ENCODE results near the gene GDF2. TPM values are rescaled to one million over a fixed set of nuclear protein-coding genes. Genes with fewer than 3 reads are reported as not detected.

Gene GDF2
- total RNA-seq, 1 donor from 2014 or later: not detected

DNA sequence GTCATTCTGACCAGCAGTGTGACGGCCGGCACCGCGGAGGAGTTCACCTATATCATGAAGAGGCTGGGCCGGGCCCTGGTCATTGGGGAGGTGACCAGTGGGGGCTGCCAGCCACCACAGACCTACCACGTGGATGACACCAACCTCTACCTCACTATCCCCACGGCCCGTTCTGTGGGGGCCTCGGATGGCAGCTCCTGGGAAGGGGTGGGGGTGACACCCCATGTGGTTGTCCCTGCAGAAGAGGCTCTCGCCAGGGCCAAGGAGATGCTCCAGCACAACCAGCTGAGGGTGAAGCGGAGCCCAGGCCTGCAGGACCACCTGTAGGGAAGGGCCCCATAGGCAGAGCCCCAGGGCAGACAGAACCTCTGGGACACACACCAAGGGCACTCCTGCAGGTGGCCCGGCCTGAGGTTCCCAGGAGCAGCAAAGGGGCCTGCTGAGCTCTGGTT is 34.9 kb downstream of the GDF2 start:
- Mint-ChIP-seq H3K27me3 (ENCODE audit: low read depth) (peaks cover 2% of the 10 kb centered on the region), H3K36me3 (no peaks in the 10 kb centered on the region), H3K27ac (no peak overlapping the region)

DNA sequence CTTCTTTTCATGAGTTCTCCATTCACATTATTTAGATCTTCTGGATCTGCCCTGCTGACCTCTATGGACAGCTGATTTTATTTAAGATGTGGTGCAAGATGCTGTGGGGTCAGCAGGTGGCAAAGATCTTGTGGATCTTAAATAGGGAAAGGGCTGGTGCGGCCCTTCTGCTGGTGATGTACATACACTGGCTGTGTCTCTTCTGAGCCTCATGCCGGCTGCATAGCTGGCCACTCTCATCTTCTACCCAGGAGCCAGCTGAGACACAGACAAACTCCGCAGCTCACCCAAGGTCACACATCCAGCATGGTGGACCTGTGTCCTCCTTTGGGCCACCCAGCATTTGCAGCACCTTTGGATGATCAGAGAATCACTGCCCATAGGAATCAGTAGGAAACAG is 35.7 kb downstream of the GDF2 start:
- TF ChIP-seq, protein P1, sequence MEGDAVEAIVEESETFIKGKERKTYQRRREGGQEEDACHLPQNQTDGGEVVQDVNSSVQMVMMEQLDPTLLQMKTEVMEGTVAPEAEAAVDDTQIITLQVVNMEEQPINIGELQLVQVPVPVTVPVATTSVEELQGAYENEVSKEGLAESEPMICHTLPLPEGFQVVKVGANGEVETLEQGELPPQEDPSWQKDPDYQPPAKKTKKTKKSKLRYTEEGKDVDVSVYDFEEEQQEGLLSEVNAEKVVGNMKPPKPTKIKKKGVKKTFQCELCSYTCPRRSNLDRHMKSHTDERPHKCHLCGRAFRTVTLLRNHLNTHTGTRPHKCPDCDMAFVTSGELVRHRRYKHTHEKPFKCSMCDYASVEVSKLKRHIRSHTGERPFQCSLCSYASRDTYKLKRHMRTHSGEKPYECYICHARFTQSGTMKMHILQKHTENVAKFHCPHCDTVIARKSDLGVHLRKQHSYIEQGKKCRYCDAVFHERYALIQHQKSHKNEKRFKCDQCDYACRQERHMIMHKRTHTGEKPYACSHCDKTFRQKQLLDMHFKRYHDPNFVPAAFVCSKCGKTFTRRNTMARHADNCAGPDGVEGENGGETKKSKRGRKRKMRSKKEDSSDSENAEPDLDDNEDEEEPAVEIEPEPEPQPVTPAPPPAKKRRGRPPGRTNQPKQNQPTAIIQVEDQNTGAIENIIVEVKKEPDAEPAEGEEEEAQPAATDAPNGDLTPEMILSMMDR (IDR thresholded peaks at IDR 0.05; ENCODE audit: unreplicated experiment): no peak
- no peak overlapping the region for H3K27ac Mint-ChIP-seq
- no peaks in the 10 kb centered on the region for H3K9me3 Mint-ChIP-seq
- DNase-seq (ENCODE audit: low spot score in 2 of 2, unreplicated experiment in 2 of 2): no peak
- no peak overlapping the region for H3K4me3 Mint-ChIP-seq
- no peaks in the 10 kb centered on the region for H3K4me1 Mint-ChIP-seq
- no peaks in the 10 kb centered on the region for H3K27me3 Mint-ChIP-seq (ENCODE audit: low read depth)
- no peaks in the 10 kb centered on the region for H3K36me3 Mint-ChIP-seq

More for the DNA sequence above, 34.9 kb downstream of the GDF2 start:
- TF ChIP-seq, protein P1 (IDR thresholded peaks at IDR 0.05; ENCODE audit: unreplicated experiment): no peak
- Mint-ChIP-seq H3K4me1 (no peaks in the 10 kb centered on the region), H3K9me3 (no peaks in the 10 kb centered on the region), H3K4me3 (no peak overlapping the region)
- DNase-seq (ENCODE audit: low spot score in 2 of 2, unreplicated experiment in 2 of 2): no peak

DNA sequence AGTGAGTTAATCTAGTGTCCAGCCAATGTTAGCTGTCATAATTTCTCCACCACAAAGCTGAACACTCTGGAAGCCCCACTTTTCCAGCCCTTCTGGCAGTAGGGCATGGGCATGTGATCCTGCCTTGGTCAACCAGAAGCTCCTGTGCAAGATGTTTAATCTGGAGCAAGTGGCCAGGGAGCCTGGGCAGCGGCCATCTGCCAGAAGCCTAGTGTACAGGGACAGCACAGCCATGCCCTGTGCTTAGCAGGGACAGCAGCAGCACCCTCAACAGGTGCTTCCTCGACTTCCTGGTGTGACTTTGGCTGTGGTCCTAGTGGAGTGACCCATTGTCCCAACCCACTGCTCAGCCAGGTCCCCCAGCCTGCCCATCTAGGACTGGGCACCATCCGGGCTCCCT is 36.2 kb downstream of the GDF2 start:
- TF ChIP-seq, protein P1 (IDR thresholded peaks at IDR 0.05; ENCODE audit: unreplicated experiment): no peak
- Mint-ChIP-seq H3K4me1 (no peaks in the 10 kb centered on the region), H3K36me3 (no peaks in the 10 kb centered on the region), H3K27ac (no peak overlapping the region), H3K9me3 (no peaks in the 10 kb centered on the region), H3K27me3 (ENCODE audit: low read depth) (no peaks in the 10 kb centered on the region), H3K4me3 (no peak overlapping the region)
- DNase-seq (ENCODE audit: low spot score in 2 of 2, unreplicated experiment in 2 of 2): no peak

DNA sequence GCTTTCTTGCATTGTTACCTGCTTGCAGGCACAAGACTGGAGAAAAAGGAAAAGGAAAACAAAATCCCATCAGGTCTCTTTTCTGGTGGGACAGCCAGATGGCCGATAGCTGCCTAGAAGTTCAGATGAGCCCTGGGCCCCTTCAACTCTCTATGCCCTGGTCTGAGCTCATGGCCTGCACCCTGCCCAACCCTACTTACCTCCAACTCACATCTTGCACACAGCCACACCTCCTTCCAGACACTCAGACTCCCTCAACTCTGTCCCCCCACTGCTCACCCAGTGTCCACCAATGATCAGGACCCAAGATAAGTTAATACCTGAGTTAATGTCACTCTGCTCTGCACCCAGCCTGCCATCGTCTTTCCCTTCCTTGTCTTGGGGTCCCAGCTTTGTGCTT is 36.8 kb downstream of the GDF2 start:
- DNase-seq (ENCODE audit: low spot score in 2 of 2, unreplicated experiment in 2 of 2): no peak
- Mint-ChIP-seq H3K9me3 (no peaks in the 10 kb centered on the region), H3K4me3 (no peak overlapping the region), H3K27me3 (ENCODE audit: low read depth) (no peaks in the 10 kb centered on the region), H3K4me1 (no peaks in the 10 kb centered on the region), H3K36me3 (no peaks in the 10 kb centered on the region), H3K27ac (no peak overlapping the region)
- TF ChIP-seq, protein P1 (IDR thresholded peaks at IDR 0.05; ENCODE audit: unreplicated experiment): no peak

DNA sequence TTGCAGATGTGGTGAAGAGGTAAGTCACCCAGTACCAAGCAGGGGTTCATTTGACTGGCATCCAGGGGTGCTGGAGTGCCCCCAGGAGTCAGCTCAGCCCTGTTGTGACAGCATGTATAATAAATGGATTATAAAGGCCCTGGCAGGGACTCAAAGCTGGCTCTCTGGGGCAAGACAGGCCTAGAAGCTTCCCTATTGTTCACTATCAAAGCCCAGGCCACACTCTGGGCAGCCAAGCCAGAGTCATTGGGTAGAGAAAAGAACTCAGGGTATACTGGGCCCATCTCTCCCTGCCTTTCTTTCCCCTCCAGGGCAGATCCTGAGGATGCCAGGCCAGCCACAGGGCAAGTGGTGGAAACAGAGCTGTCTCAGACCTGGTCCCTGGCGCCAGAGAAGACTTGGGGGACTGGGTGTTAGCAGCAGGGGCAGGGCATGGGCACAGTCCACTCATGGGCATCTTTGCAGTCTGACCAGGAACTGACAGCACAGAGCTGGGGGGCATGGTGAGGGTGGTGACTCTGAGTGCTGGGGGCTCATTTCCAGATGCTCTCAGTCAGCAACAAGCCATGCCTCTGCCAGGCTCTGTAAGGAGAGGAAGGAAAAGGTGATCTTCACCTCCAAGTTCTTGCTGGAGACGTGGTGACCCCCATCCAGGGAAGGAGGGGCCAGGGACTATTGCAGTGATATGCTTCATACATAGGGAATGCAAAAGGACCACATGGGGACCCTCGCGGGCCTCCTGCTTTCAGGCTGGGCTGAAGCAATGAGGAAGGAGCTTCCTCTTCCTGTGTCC is 37.6 kb downstream of the GDF2 start:
- H3K4me1 Mint-ChIP-seq: no peaks in the 10 kb centered on the region
- no peak for DNase-seq (ENCODE audit: low spot score in 2 of 2, unreplicated experiment in 2 of 2)
- no peaks in the 10 kb centered on the region for H3K36me3 Mint-ChIP-seq
- no peaks in the 10 kb centered on the region for H3K27me3 Mint-ChIP-seq (ENCODE audit: low read depth)
- no peak overlapping the region for H3K27ac Mint-ChIP-seq
- no peaks in the 10 kb centered on the region for H3K9me3 Mint-ChIP-seq
- TF ChIP-seq, protein P1 (IDR thresholded peaks at IDR 0.05; ENCODE audit: unreplicated experiment): no peak
- no peak overlapping the region for H3K4me3 Mint-ChIP-seq
